CD14-positive monocyte (primary cell): ENCODE measurements around the gene EPHB2. TPM values are rescaled to one million over a fixed set of nuclear protein-coding genes. Genes with fewer than 3 reads are reported as not detected.

Experiments
- DNase-seq, 3 donors: peaks; one replicate each; pipeline ENCODE4 v3.0.0-alpha.2; 2011 to 2022
- H2AFZ ChIP-seq: 2 replicates; pipeline ENCODE4 v1.6.0; 2012; ENCODE audit warnings: mild to moderate bottlenecking, low read depth, low read length, inconsistent platforms; ENCODE audit not compliant: insufficient read depth, poor library complexity, severe bottlenecking
- H3K27ac ChIP-seq, 2 donors: 1 replicate in 1 of 2; 2 replicates in 1 of 2; pipeline ENCODE4 v1.5.1; 2012 to 2013; ENCODE audit warnings: low read length in 2 of 2, control low read depth in 1 of 2, inconsistent platforms in 1 of 2, low read depth in 1 of 2, mild to moderate bottlenecking in 1 of 2
- H3K27me3 ChIP-seq, 2 donors: one replicate each; pipeline versions ENCODE4 v1.6.0 to v1.6.1; 2011 to 2013; ENCODE audit warnings: low read length in 2 of 2; ENCODE audit not compliant: control insufficient read depth in 2 of 2, insufficient read depth in 2 of 2
- H3K36me3 ChIP-seq, 2 donors: replicated peaks in 1 of 2; 1 replicate in 1 of 2; 2 replicates in 1 of 2; pipeline versions ENCODE4 v1.5.1 to v1.6.1; 2012 to 2013; ENCODE audit warnings: low read length in 2 of 2, control low read depth in 1 of 2, inconsistent platforms in 1 of 2, mild to moderate bottlenecking in 1 of 2; ENCODE audit not compliant: insufficient read depth in 2 of 2, control insufficient read depth in 1 of 2
- H3K4me1 ChIP-seq, 2 donors: 1 replicate in 1 of 2; 2 replicates in 1 of 2; pipeline versions ENCODE4 v1.5.1 to v1.6.1; 2012 to 2013; ENCODE audit warnings: low read length in 2 of 2, control low read depth in 1 of 2, inconsistent platforms in 1 of 2, mild to moderate bottlenecking in 1 of 2, moderate library complexity in 1 of 2; ENCODE audit not compliant: insufficient read depth in 2 of 2, control insufficient read depth in 1 of 2
- H3K4me2 ChIP-seq: replicated peaks from 2 replicates; pipeline ENCODE3; 2012; ENCODE audit warnings: low read length, moderate library complexity, mild to moderate bottlenecking; ENCODE audit not compliant: poor library complexity, severe bottlenecking; ENCODE audit errors: extremely low read depth
- H3K4me3 ChIP-seq, 3 experiments: fragments of 200-600 bp in 1 of 3; sonication (generic) in 1 of 3; replicated peaks in 1 of 3; 1 replicate in 2 of 3; 2 replicates in 1 of 3; pipeline ENCODE4 v1.5.1; 2011 to 2013; ENCODE audit warnings: low read length in 3 of 3, mild to moderate bottlenecking in 3 of 3, control low read depth in 2 of 3, low read depth in 2 of 3, inconsistent platforms in 1 of 3, moderate library complexity in 1 of 3
- H3K79me2 ChIP-seq: 2 replicates; pipeline ENCODE4 v1.6.0; 2012; ENCODE audit warnings: mild to moderate bottlenecking, control low read depth, inconsistent platforms, low read length, moderate library complexity; ENCODE audit not compliant: insufficient read depth
- H3K9ac ChIP-seq: 2 replicates; pipeline ENCODE4 v1.6.0; 2017; ENCODE audit warnings: low read length, mild to moderate bottlenecking; ENCODE audit not compliant: insufficient read depth, poor library complexity, severe bottlenecking
- H3K9me3 ChIP-seq, 2 donors: replicated peaks in 1 of 2; 1 replicate in 1 of 2; 2 replicates in 1 of 2; pipeline versions ENCODE4 v1.5.1 to v1.6.1; 2012 to 2013; ENCODE audit warnings: low read length in 2 of 2, control low read depth in 1 of 2; ENCODE audit not compliant: control insufficient read depth in 1 of 2, insufficient read depth in 1 of 2
- H4K20me1 ChIP-seq: 2 replicates; pipeline ENCODE4 v1.6.0; 2012; ENCODE audit warnings: mild to moderate bottlenecking, low read length, control low read depth, moderate library complexity; ENCODE audit not compliant: insufficient read depth
- H3K27ac Mint-ChIP-seq, 7 donors: one replicate each; pipeline ENCODE4 v1.8.0; 2020; ENCODE audit warnings: mild to moderate bottlenecking in 7 of 7, mixed read lengths in 7 of 7, moderate library complexity in 6 of 7, inconsistent platforms in 2 of 7
- H3K27me3 Mint-ChIP-seq, 3 donors: one replicate each; pipeline ENCODE4 v1.8.0; 2021 to 2022; ENCODE audit warnings: low read depth in 3 of 3, mild to moderate bottlenecking in 3 of 3, mixed read lengths in 3 of 3, moderate library complexity in 3 of 3, inconsistent platforms in 1 of 3
- H3K36me3 Mint-ChIP-seq, 2 donors: one replicate each; pipeline ENCODE4 v1.8.0; 2020; ENCODE audit warnings: mixed read lengths in 2 of 2, inconsistent platforms in 1 of 2, mild to moderate bottlenecking in 1 of 2
- H3K4me1 Mint-ChIP-seq: one replicate; pipeline ENCODE4 v1.8.0; 2020; ENCODE audit warnings: mild to moderate bottlenecking, mixed read lengths
- H3K4me3 Mint-ChIP-seq, 2 donors: one replicate each; pipeline ENCODE4 v1.8.0; 2020; ENCODE audit warnings: mild to moderate bottlenecking in 2 of 2, mixed read lengths in 2 of 2, moderate library complexity in 1 of 2
- H3K9me3 Mint-ChIP-seq, 7 donors: one replicate each; pipeline ENCODE4 v1.8.0; 2020 to 2022; ENCODE audit warnings: mixed read lengths in 7 of 7, mild to moderate bottlenecking in 6 of 7, moderate library complexity in 6 of 7, inconsistent platforms in 2 of 7
- WGBS: methylation state at CpG from one replicate; pipeline ENCODE4 v1.1.5; 2013; ENCODE audit warnings: missing lambda C conversion rate; ENCODE audit not compliant: insufficient coverage; 5-methylcytosine and 5-hydroxymethylcytosine counted together
- intact Hi-C, 2 donors: fragments of 100-400 bp; cut with micrococcal nuclease; formaldehyde crosslinking; loops; one replicate each; pipeline versions ENCODE4 v1.15.0 to v1.15.1; 2023
- polyA plus RNA-seq, 3 donors: library from polyadenylated mRNA; depleted of rRNA in 1 of 3; unstranded in 2 of 3; stranded (reverse) in 1 of 3; fragments of 300-500 nt in 2 of 3; fragments of >200 nt in 1 of 3; fragmentation: Illumina TruSeq in 2 of 3; gene quantifications; 1 replicate in 2 of 3; 2 replicates in 1 of 3; pipeline ENCODE4 v1.2.3, GENCODE V29; 2012 to 2021
- TF ChIP-seq, protein P1 (sequence below): fragments of 200-600 bp; IDR thresholded peaks from one replicate; pipeline ENCODE4 v1.8.0; 2022; ENCODE audit warnings: antibody characterized with exemption, mild to moderate bottlenecking

EPHB2 gene
- polyA plus RNA-seq, 3 donors: 2.9 to 5.6 (median 3.4) TPM

DNA sequence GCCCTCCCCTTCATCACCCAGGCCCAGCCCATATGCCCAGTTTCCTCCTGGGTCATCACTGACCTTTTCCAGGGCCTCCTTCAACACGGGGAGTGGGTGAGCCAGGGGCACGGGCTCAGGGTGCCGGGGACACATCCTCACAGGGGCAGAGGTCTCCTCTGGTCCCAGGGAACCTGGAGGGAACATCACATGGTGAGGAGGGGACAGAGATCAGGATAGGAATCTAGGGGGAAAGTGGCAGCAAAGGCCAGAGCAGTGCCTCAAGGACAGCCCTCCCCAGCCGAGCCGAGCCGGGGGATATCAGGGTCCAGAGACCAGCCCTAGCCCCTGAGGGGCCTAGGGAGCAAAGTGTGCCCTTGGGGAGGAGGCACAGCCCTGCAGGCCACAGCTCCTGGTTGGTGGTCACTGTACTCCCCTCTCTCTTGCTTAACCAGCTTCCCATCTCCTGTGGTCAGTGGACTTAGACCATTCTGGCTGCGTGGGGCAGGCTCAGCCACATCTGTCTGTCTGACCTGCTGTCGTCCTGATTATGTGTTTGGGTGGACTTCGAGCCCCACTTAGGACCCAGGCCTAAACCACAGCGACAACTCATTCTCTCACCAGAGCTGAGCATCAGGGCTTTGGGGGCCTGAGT is 252.5 kb downstream of the EPHB2 start:
- WGBS: 92% methylated on average over 7 of the region's 10 CpGs
- H3K4me3 ChIP-seq: no peak overlapping the region
- intact Hi-C loops: no loop called here
- H3K36me3 ChIP-seq: no peaks in the 10 kb centered on the region
- no peaks in the 10 kb centered on the region for H3K9me3 ChIP-seq
- H3K36me3 Mint-ChIP-seq: no peaks in the 10 kb centered on the region
- DNase-seq: no peak
- peaks cover 2 to 6% (median 4%) of the 10 kb centered on the region in 7 donors for H3K9me3 Mint-ChIP-seq
- H3K9ac ChIP-seq: no peak overlapping the region
- TF ChIP-seq, protein P1, sequence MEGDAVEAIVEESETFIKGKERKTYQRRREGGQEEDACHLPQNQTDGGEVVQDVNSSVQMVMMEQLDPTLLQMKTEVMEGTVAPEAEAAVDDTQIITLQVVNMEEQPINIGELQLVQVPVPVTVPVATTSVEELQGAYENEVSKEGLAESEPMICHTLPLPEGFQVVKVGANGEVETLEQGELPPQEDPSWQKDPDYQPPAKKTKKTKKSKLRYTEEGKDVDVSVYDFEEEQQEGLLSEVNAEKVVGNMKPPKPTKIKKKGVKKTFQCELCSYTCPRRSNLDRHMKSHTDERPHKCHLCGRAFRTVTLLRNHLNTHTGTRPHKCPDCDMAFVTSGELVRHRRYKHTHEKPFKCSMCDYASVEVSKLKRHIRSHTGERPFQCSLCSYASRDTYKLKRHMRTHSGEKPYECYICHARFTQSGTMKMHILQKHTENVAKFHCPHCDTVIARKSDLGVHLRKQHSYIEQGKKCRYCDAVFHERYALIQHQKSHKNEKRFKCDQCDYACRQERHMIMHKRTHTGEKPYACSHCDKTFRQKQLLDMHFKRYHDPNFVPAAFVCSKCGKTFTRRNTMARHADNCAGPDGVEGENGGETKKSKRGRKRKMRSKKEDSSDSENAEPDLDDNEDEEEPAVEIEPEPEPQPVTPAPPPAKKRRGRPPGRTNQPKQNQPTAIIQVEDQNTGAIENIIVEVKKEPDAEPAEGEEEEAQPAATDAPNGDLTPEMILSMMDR: no peak
- H3K27me3 ChIP-seq: no peaks in the 10 kb centered on the region
- no peaks in the 10 kb centered on the region for H3K4me1 Mint-ChIP-seq
- H3K27me3 Mint-ChIP-seq: peaks cover 5 to 11% (median 8%) of the 10 kb centered on the region in 3 donors
- H3K4me2 ChIP-seq: no peak overlapping the region
- no peaks in the 10 kb centered on the region for H4K20me1 ChIP-seq
- no peaks in the 10 kb centered on the region for H3K79me2 ChIP-seq
- no peak overlapping the region for H3K27ac ChIP-seq
- no peaks in the 10 kb centered on the region for H3K4me1 ChIP-seq
- H3K4me3 Mint-ChIP-seq: no peak overlapping the region
- H3K27ac Mint-ChIP-seq: no peak overlapping the region
- H2AFZ ChIP-seq: no peak overlapping the region

DNA sequence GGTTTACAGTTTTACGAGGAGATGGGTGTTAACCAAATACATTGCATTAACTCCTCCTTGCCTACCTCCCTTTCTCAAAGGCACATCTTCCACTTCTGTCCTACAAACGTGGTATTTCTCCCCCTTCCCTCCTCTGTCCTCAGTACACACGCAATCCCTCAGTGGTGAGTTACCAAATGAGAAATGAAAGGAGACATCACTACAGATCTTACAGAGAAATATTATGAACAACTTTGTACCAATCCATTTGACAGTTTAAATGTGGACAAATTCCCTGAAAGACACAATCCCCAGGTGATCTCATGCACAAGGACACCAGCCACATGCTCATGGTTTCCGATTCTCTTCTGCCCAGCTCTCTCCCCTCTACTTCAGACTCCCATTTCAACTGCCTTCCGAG is 255.7 kb downstream of the EPHB2 start:
- H3K4me2 ChIP-seq: no peak overlapping the region
- H4K20me1 ChIP-seq: no peaks in the 10 kb centered on the region
- peaks cover 16 to 19% of the 10 kb centered on the region in 2 donors for H3K27me3 ChIP-seq
- no peak overlapping the region for H3K27ac ChIP-seq
- no peaks in the 10 kb centered on the region for H3K36me3 ChIP-seq
- no peak for DNase-seq
- no peaks in the 10 kb centered on the region for H3K79me2 ChIP-seq
- H3K27ac Mint-ChIP-seq: no peak overlapping the region
- intact Hi-C loops: no loop called here
- 92% methylated on average over 3 of the region's 5 CpGs for WGBS
- no peaks in the 10 kb centered on the region for H3K36me3 Mint-ChIP-seq
- H3K4me3 ChIP-seq: no peak overlapping the region
- H3K27me3 Mint-ChIP-seq: peaks cover 23 to 38% (median 28%) of the 10 kb centered on the region in 3 donors
- no peak overlapping the region for H3K9ac ChIP-seq
- peaks cover 2 to 6% (median 4%) of the 10 kb centered on the region in 7 donors for H3K9me3 Mint-ChIP-seq
- H3K4me3 Mint-ChIP-seq: no peak overlapping the region
- no peaks in the 10 kb centered on the region for H3K9me3 ChIP-seq
- H2AFZ ChIP-seq: no peak overlapping the region
- TF ChIP-seq, protein P1: no peak
- H3K4me1 Mint-ChIP-seq: no peaks in the 10 kb centered on the region
- H3K4me1 ChIP-seq: no peaks in the 10 kb centered on the region
